ENCODE data around the gene KLHL29.

Gene KLHL29

GRCh38 chr2:23695890-23696751 is 311.1 kb downstream of the KLHL29 start:
- no peak for TF ChIP-seq CTCF (IDR thresholded peaks at IDR 0.05)

DNA sequence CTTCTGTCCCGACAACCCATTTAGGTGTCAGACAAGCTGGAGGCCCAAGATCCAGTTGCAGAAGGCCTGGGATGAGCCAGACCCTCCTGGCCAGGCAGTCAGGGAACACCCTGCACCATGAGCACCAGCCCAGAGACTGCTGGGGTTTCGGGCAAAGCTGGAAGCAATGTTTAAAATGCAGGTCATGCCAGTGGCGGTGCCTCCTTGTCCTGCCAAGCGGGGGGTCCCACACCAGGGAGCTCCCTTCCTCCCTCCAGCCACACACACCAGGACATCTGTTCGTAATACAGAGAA is 311.7 kb downstream of the KLHL29 start:
- TF ChIP-seq CTCF (IDR thresholded peaks at IDR 0.05), result no peak

DNA sequence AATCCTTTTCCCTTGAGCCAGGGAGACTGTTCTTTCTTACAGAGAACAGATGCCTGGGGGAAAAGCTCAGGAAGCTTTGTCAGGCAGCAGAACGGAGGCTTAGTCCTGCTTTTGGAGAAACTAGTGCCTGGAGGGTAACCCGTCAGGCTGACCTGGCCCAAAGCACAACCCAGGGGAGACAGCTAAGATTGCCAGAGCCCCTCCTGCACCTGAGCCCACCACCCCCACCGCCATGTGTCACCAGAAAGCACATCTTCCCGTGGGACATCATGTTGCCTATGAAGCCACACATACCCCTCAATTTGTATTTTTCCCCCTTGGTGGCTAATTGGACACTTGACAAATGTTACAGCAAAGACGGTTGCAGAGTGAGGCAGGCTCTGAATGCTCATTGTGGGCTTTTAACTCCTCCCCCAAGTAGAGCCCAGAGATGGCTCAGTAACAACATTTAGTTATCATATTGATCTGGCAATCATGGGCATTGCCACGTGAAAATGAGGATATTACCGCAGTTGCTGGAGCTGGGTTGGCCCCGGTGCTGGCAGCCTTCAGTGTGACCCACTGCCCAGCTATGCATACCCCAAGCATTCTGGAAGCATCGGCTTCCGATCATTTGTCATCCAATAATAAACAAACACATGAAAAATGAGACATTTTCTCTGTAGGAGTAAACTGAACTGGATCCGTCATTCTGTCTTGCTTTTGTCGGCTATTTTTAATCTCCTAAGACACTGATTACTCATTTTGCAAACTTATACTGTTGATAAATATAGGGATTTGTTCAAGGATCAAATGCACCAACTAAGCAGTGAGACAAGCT is 312.5 kb downstream of the KLHL29 start:
- TF ChIP-seq CTCF (IDR thresholded peaks at IDR 0.05), result no peak

- no peak for TF ChIP-seq CTCF (IDR thresholded peaks at IDR 0.05)
Measured at GRCh38 chr2:23698116-23698693, 313.2 kb downstream of the KLHL29 start.

- TF ChIP-seq CTCF (IDR thresholded peaks at IDR 0.05), result no peak
Measured at GRCh38 chr2:23698721-23699579, 314.0 kb downstream of the KLHL29 start.

- no peak for TF ChIP-seq CTCF (IDR thresholded peaks at IDR 0.05)
Measured at GRCh38 chr2:23699580-23699925, 314.6 kb downstream of the KLHL29 start.

- no peak for TF ChIP-seq CTCF (IDR thresholded peaks at IDR 0.05)
Measured at GRCh38 chr2:23700627-23701026, 315.6 kb downstream of the KLHL29 start.

Data from LNCAP (cell line).